ENCODE results near the gene TNFRSF14.

DNA sequence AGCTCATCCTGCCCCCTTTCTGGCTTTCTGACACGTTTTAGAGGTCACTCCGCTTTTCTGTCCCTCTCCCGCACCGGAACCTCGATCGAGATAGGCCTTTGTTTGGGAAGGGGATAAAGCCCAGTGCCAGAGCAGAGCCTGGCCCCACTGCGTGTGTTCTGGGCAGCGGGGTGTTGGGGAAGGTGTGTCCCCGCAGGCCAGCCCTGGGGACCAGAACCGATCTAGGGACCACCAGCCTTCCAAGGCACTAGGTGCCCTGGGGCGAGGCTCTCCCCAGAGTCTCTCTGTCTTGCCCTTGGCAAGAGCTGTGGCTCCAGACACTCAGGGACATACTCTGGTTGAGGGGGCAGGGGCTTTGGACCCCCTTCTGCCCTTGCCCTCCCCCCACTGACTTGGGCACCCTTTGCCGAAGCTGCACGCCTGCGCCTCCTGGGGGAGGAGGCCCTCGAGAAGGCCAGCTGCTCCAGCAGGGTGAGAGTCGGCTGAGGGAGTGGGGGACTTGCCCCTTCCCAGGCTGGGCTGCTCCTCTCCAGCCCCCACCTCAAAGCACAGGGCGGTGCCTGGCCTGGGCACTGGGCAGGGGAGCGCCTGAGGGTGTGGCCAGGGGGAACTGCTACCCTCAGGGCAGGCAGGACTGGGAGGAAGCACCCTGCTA is 46.8 kb downstream of the TNFRSF14 start:
- TF ChIP-seq POLR2A (IDR thresholded peaks at IDR 0.05; ENCODE audit: low read depth, low read length) (no peak), POLR2AphosphoS5 (IDR thresholded peaks at IDR 0.05; ENCODE audit: low read depth, low read length) (no peak)
